Erythroblast (primary cell): ENCODE data around the gene URAD.

Source experiments
- GATA1 ChIP-seq: IDR thresholded peaks from 2 replicates; pipeline ENCODE4 v1.6.1; 2011; ENCODE audit warnings: low read depth, mild to moderate bottlenecking, control low read depth, low read length, moderate library complexity
- POLR2A ChIP-seq: IDR thresholded peaks from 2 replicates; pipeline ENCODE4 v1.6.1; 2011; ENCODE audit warnings: mild to moderate bottlenecking, low read length

DNA sequence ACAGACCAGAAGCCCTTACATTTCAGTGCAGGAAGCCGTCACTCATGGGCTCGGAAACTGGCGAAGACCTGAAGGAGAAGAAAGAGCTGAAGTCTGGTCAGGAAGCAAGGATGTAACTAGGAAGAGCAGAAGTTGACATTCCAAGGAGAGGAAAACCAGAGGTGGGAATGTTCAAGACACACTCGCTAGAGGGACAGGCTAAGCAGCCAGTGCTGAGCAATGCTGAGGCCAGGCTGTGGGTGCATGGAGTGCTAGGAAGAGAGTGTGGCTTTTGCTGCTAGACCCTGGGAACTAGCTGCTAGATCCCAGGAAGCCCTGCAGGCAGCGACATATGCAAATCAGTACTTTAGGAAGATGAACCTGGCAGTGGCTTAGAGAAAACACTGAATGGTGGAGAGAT is 12.1 kb upstream of the URAD start:
- TF ChIP-seq POLR2A, result no peak
- no peak for TF ChIP-seq GATA1
